SK-N-MC (cell line): Measurements from ENCODE around the gene PHLDA2.
A peak's percentile ranks its signal among the peaks of the same experiment; 100 is the strongest.

Experiments used
- DNase-seq: peaks from one replicate; pipeline ENCODE4 v3.0.0-alpha.2; 2011; ENCODE audit warnings: low read depth, low spot score
- H3K27ac ChIP-seq: fragments of 200-600 bp; sonication (generic); 2 replicates; pipeline ENCODE4 v1.5.1; 2016; ENCODE audit warnings: mixed run types
- H3K36me3 ChIP-seq: fragments of 200-600 bp; sonication (generic); 2 replicates; pipeline ENCODE4 v1.6.1; 2017; ENCODE audit warnings: antibody characterized with exemption, low read length, mixed read lengths; ENCODE audit not compliant: insufficient read depth
- H3K4me3 ChIP-seq: fragments of 200-600 bp; sonication (generic); 2 replicates; pipeline ENCODE4 v1.5.1; 2016
- H3K9ac ChIP-seq: fragments of 200-600 bp; sonication (generic); 2 replicates; pipeline ENCODE4 v1.8.0; 2017; ENCODE audit warnings: mixed run types, mixed read lengths; ENCODE audit not compliant: insufficient read length
- H3K9me3 ChIP-seq: fragments of 200-600 bp; sonication (generic); 2 replicates; pipeline ENCODE4 v1.6.1; 2017; ENCODE audit warnings: low read depth, mild to moderate bottlenecking, antibody characterized with exemption, low read length, moderate library complexity, mixed read lengths
- EZH2 ChIP-seq: fragments of 200-600 bp; sonication (generic); IDR thresholded peaks from one replicate; pipeline ENCODE4 v1.6.1; 2017; ENCODE audit warnings: antibody characterized with exemption
- FOXP2 ChIP-seq: optimal IDR thresholded peaks from 2 replicates; pipeline ENCODE3; 2011; ENCODE audit warnings: mild to moderate bottlenecking, moderate library complexity; ENCODE audit not compliant: insufficient read depth; ENCODE audit errors: extremely low read length, control extremely low read depth
- POLR2AphosphoS5 ChIP-seq: IDR thresholded peaks from 2 replicates; pipeline ENCODE4 v1.6.1; 2012; ENCODE audit warnings: mild to moderate bottlenecking, low read depth, low read length, borderline replicate concordance

The PHLDA2 gene

GRCh38 chr11:2898366-2899079 is 30.7 kb downstream of the PHLDA2 start:
- no peak for DNase-seq
- Histone ChIP-seq H3K9ac (no peak overlapping the region), H3K9me3 (no peaks in the 10 kb centered on the region), H3K4me3 (no peak overlapping the region), H3K36me3 (no peaks in the 10 kb centered on the region), H3K27ac (no peak overlapping the region)
- TF ChIP-seq FOXP2 (no peak), POLR2AphosphoS5 (no peak), EZH2 (no peak)

GRCh38 chr11:2897048-2897447 is 32.2 kb downstream of the PHLDA2 start:
- TF ChIP-seq EZH2 (no peak), POLR2AphosphoS5 (no peak), FOXP2 (no peak)
- no peak overlapping the region for H3K4me3 ChIP-seq
- no peaks in the 10 kb centered on the region for H3K36me3 ChIP-seq
- H3K9me3 ChIP-seq, result no peaks in the 10 kb centered on the region
- H3K27ac ChIP-seq, result no peak overlapping the region
- H3K9ac ChIP-seq, result no peak overlapping the region
- DNase-seq, result no peak

GRCh38 chr11:2896047-2896446 is 33.2 kb downstream of the PHLDA2 start:
- H3K27ac ChIP-seq, result no peak overlapping the region
- no peak overlapping the region for H3K9ac ChIP-seq
- no peak overlapping the region for H3K4me3 ChIP-seq
- H3K36me3 ChIP-seq, result no peaks in the 10 kb centered on the region
- DNase-seq, result no peak
- no peak for TF ChIP-seq POLR2AphosphoS5
- TF ChIP-seq EZH2, result no peak
- no peak for TF ChIP-seq FOXP2
- H3K9me3 ChIP-seq, result no peaks in the 10 kb centered on the region

GRCh38 chr11:2893935-2894334 is 35.3 kb downstream of the PHLDA2 start:
- Histone ChIP-seq H3K27ac (no peak overlapping the region), H3K9ac (no peak overlapping the region), H3K4me3 (no peak overlapping the region), H3K36me3 (no peaks in the 10 kb centered on the region), H3K9me3 (no peaks in the 10 kb centered on the region)
- DNase-seq, result no peak
- TF ChIP-seq POLR2AphosphoS5 (no peak), FOXP2 (no peak), EZH2 (no peak)

GRCh38 chr11:2892967-2893528 is 36.2 kb downstream of the PHLDA2 start:
- Histone ChIP-seq H3K36me3 (no peaks in the 10 kb centered on the region), H3K27ac (no peak overlapping the region), H3K4me3 (peak overlapping the region; percentile 76), H3K9me3 (no peaks in the 10 kb centered on the region), H3K9ac (no peak overlapping the region)
- TF ChIP-seq EZH2, result no peak
- no peak for TF ChIP-seq FOXP2
- TF ChIP-seq POLR2AphosphoS5, result no peak
- no peak for DNase-seq

- Histone ChIP-seq H3K9ac (peak overlapping the region; percentile 74), H3K27ac (peak overlapping the region; percentile 36; the same call in 1 of the 2 replicates), H3K4me3 (peak overlapping the region; percentile 76), H3K9me3 (no peaks in the 10 kb centered on the region), H3K36me3 (no peaks in the 10 kb centered on the region)
- TF ChIP-seq POLR2AphosphoS5 (peak; percentile 49; the same call in 1 of the 2 replicates), FOXP2 (peak; percentile 48), EZH2 (no peak)
- no peak for DNase-seq
These were observed 36.8 kb downstream of the PHLDA2 start for GRCh38 chr11:2892215-2892966.

- peak overlapping the region; percentile 76 for H3K4me3 ChIP-seq
- H3K9ac ChIP-seq, result peak overlapping the region; percentile 55
- no peak overlapping the region for H3K27ac ChIP-seq
These were observed 37.6 kb downstream of the PHLDA2 start for GRCh38 chr11:2891326-2892214.

More at GRCh38 chr11:2891326-2892214, 37.6 kb downstream of the PHLDA2 start:
- no peaks in the 10 kb centered on the region for H3K9me3 ChIP-seq
- no peak for DNase-seq
- H3K36me3 ChIP-seq, result no peaks in the 10 kb centered on the region
- no peak for TF ChIP-seq POLR2AphosphoS5
- no peak for TF ChIP-seq FOXP2
- no peak for TF ChIP-seq EZH2
